ENCODE results near the gene OXT.

DNA sequence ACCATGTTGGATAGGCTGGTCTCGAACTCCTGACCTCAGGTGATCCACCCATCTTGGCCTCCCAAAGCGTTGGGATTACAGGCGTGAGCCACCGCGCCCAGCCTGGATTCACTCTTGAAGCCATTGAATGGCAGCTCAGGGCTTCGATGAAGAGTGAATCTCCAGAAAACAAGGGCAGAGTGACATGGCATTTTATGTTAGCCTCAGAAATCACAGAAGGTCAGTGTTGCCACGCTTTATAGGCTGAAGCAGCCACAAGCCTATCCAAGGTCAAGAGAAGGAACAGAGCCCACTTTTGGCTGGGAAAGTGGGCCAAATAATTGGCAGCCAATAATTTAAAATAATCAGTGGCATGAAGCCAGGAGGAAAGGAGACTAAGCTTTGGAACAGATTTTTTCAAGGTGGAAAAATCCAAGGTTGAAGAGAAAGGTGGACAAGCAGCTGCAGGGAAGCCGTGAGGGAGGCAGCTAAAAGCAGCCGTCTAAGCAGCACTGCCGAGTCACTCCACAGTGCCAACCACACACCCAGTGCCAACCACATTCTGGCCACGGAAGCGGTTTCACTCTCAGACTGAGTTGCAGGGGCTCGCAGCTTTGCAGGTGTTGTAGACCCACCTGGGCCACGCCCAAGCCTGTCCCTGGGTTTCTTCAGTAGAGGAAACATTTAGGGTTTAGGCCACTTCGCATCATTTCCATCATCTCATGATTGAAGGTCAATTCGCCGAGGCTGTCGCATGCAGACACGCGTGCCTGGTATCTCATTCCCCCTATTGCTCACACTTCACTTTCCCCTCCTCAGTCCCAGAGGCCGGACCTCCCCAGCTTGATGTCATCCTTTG is 30.5 kb downstream of the OXT start:
- TF ChIP-seq TAF1 (conservative IDR thresholded peaks at IDR 0.05): no peak
- TF ChIP-seq MAX (IDR thresholded peaks at IDR 0.05): no peak
- no peak for TF ChIP-seq CTCF (IDR thresholded peaks at IDR 0.05; ENCODE audit: low read depth, low read length, missing input control)
- TF ChIP-seq, protein P1, sequence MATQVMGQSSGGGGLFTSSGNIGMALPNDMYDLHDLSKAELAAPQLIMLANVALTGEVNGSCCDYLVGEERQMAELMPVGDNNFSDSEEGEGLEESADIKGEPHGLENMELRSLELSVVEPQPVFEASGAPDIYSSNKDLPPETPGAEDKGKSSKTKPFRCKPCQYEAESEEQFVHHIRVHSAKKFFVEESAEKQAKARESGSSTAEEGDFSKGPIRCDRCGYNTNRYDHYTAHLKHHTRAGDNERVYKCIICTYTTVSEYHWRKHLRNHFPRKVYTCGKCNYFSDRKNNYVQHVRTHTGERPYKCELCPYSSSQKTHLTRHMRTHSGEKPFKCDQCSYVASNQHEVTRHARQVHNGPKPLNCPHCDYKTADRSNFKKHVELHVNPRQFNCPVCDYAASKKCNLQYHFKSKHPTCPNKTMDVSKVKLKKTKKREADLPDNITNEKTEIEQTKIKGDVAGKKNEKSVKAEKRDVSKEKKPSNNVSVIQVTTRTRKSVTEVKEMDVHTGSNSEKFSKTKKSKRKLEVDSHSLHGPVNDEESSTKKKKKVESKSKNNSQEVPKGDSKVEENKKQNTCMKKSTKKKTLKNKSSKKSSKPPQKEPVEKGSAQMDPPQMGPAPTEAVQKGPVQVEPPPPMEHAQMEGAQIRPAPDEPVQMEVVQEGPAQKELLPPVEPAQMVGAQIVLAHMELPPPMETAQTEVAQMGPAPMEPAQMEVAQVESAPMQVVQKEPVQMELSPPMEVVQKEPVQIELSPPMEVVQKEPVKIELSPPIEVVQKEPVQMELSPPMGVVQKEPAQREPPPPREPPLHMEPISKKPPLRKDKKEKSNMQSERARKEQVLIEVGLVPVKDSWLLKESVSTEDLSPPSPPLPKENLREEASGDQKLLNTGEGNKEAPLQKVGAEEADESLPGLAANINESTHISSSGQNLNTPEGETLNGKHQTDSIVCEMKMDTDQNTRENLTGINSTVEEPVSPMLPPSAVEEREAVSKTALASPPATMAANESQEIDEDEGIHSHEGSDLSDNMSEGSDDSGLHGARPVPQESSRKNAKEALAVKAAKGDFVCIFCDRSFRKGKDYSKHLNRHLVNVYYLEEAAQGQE (IDR thresholded peaks at IDR 0.05): no peak
- TF ChIP-seq JUND (IDR thresholded peaks at IDR 0.05): no peak
- TF ChIP-seq FOXA1 (IDR thresholded peaks at IDR 0.05): no peak
- TF ChIP-seq ATF3 (IDR thresholded peaks at IDR 0.05): no peak
- TF ChIP-seq SP1 (IDR thresholded peaks at IDR 0.05): no peak
- TF ChIP-seq EGR1 (IDR thresholded peaks at IDR 0.05; ENCODE audit: low read depth in 2 of 2): no peak
- TF ChIP-seq RAD21 (IDR thresholded peaks at IDR 0.05): no peak

Data from liver (tissue), 3 donors.